CD4-positive, alpha-beta T cell (primary cell): Measurements from ENCODE around the gene HELQ. TPM values are rescaled to one million over a fixed set of nuclear protein-coding genes. Genes with fewer than 3 reads are reported as not detected.
"Not testable (repeated sequence)": the region's sequence is repeated elsewhere in the genome, so short reads cannot be mapped to it uniquely, and the experiment has no call there.

Source experiments
- ATAC-seq: fragments of 200-7000 bp; cut with Tn5 transposase; one replicate; pipeline ENCODE4 v1.10.0; 2022; ENCODE audit warnings: mild to moderate bottlenecking; ENCODE audit not compliant: poor library complexity
- CTCF ChIA-PET: fragments of 350-600 bp; sonication (Branson Sonifier 250); formaldehyde crosslinking; loops from one replicate; lab custom pipeline; 2021; ENCODE audit warnings: antibody characterized with exemption, inconsistent platforms; lab: Charles Lee
- POLR2A ChIA-PET: fragments of 350-600 bp; sonication (Branson Sonifier 250); formaldehyde crosslinking; loops from one replicate; lab custom pipeline; 2021; ENCODE audit warnings: antibody characterized with exemption, inconsistent platforms; lab: Charles Lee
- DNase-seq, 14 experiments: peaks; one replicate each; pipeline ENCODE4 v3.0.0-alpha.2; 2013 to 2020; ENCODE audit warnings: mixed read lengths in 2 of 14
- H3K27ac ChIP-seq, 2 donors: one replicate each; pipeline versions ENCODE4 v1.5.1 to v1.7.0; 2013; ENCODE audit warnings: low read length in 2 of 2, low read depth in 1 of 2, mild to moderate bottlenecking in 1 of 2
- H3K27me3 ChIP-seq, 2 experiments: 1 replicate in 1 of 2; 2 replicates in 1 of 2; pipeline versions ENCODE4 v1.6.1 to v1.7.0; 2013; ENCODE audit warnings: low read length in 2 of 2, control low read depth in 1 of 2, mild to moderate bottlenecking in 1 of 2, moderate library complexity in 1 of 2; ENCODE audit not compliant: insufficient read depth in 2 of 2, control insufficient read depth in 1 of 2
- H3K36me3 ChIP-seq: one replicate; pipeline ENCODE4 v1.6.1; 2013; ENCODE audit warnings: low read length, control low read depth; ENCODE audit not compliant: insufficient read depth
- H3K4me1 ChIP-seq: one replicate; pipeline ENCODE4 v1.6.1; 2013; ENCODE audit warnings: low read length, control low read depth; ENCODE audit not compliant: insufficient read depth
- H3K4me3 ChIP-seq: one replicate; pipeline ENCODE4 v1.5.1; 2013; ENCODE audit warnings: mild to moderate bottlenecking, low read length, moderate library complexity
- H3K9me3 ChIP-seq, 2 experiments: 1 replicate in 1 of 2; 2 replicates in 1 of 2; pipeline versions ENCODE4 v1.6.1 to v1.7.0; 2013; ENCODE audit warnings: low read length in 2 of 2, mild to moderate bottlenecking in 2 of 2, control low read depth in 1 of 2, moderate library complexity in 1 of 2; ENCODE audit not compliant: control insufficient read depth in 1 of 2, insufficient read depth in 1 of 2
- H3K27ac Mint-ChIP-seq: one replicate; pipeline ENCODE4 v1.8.0; 2020; ENCODE audit warnings: mixed read lengths
- H3K27me3 Mint-ChIP-seq: one replicate; pipeline ENCODE4 v1.8.0; 2021; ENCODE audit warnings: mixed read lengths
- H3K36me3 Mint-ChIP-seq: one replicate; pipeline ENCODE4 v1.8.0; 2021; ENCODE audit warnings: low read depth, mixed read lengths
- H3K4me1 Mint-ChIP-seq: one replicate; pipeline ENCODE4 v1.8.0; 2021; ENCODE audit warnings: low read depth, mixed read lengths
- H3K4me3 Mint-ChIP-seq: one replicate; pipeline ENCODE4 v1.8.0; 2020; ENCODE audit warnings: mild to moderate bottlenecking, mixed read lengths
- H3K9me3 Mint-ChIP-seq: one replicate; pipeline ENCODE4 v1.8.0; 2020; ENCODE audit warnings: mixed read lengths
- CTCF ChIP-seq: fragments of 200-600 bp; IDR thresholded peaks from one replicate; pipeline ENCODE4 v1.8.0; 2022; ENCODE audit warnings: antibody characterized with exemption, mild to moderate bottlenecking
- intact Hi-C, 2 experiments: fragments of 100-400 bp; cut with DNase I in 1 of 2; cut with micrococcal nuclease in 1 of 2; formaldehyde crosslinking; loops; one replicate each; pipeline versions ENCODE4 v1.15.1 to v1.9.0; 2023 to 2025; cut with DNase I, micrococcal nuclease
- total RNA-seq, 174 experiments: library from RNA in 2 of 174; stranded (reverse) in 2 of 174; gene quantifications; one replicate each; pipeline ENCODE4 v1.2.3 and lab custom pipeline; 2021 to 2026

Gene HELQ
- total RNA-seq, 2 experiments from 2014 or later = 21.5 to 24.1 TPM

GRCh38 chr4:83504503-83504902 is 48.9 kb upstream of the HELQ start:
- no peak overlapping the region for H3K4me3 Mint-ChIP-seq
- POLR2A ChIA-PET = interaction anchor here (1.4 to 1.6 kb wide), 2 partner anchors 19 to 49 kb away, joined by 4 to 5 read pairs; partner anchors contain the start of genes ABRAXAS1, HELQ and MRPS18C

GRCh38 chr4:83503974-83504373 is 48.4 kb upstream of the HELQ start:
- H3K9me3 ChIP-seq = no peaks in the 10 kb centered on the region
- H3K27me3 ChIP-seq = no peaks in the 10 kb centered on the region
- no peak overlapping the region for H3K4me3 ChIP-seq
- no peaks in the 10 kb centered on the region for H3K9me3 Mint-ChIP-seq
- H3K27me3 Mint-ChIP-seq = no peaks in the 10 kb centered on the region
- no peak for TF ChIP-seq CTCF
- intact Hi-C loops = no loop called here
- ChIA-PET CTCF (no interaction called here), POLR2A (interaction anchor here (0.5 to 1.6 kb wide), 3 partner anchors 19 to 48 kb away, joined by 3 to 5 read pairs (median 4); partner anchors contain the start of genes ABRAXAS1, HELQ and MRPS18C)
- peak in 8 of 14 experiments; percentile 17 to 71 (median 26) for DNase-seq
- peaks cover 17% of the 10 kb centered on the region for H3K4me1 ChIP-seq
- no peak overlapping the region for H3K4me3 Mint-ChIP-seq
- H3K36me3 Mint-ChIP-seq = no peaks in the 10 kb centered on the region
- peak overlapping the region; percentile 52 to 68 for H3K27ac ChIP-seq
- ATAC-seq = peak; percentile 85
- H3K4me1 Mint-ChIP-seq = peaks cover 22% of the 10 kb centered on the region
- no peaks in the 10 kb centered on the region for H3K36me3 ChIP-seq
- peak overlapping the region; percentile 74 for H3K27ac Mint-ChIP-seq

More at GRCh38 chr4:83504503-83504902, 48.9 kb upstream of the HELQ start:
- peaks cover 17% of the 10 kb centered on the region for H3K4me1 ChIP-seq
- peaks cover 22% of the 10 kb centered on the region for H3K4me1 Mint-ChIP-seq
- no peaks in the 10 kb centered on the region for H3K27me3 Mint-ChIP-seq
- CTCF ChIA-PET = no interaction called here
- intact Hi-C loops = no loop called here
- H3K27ac ChIP-seq = peak overlapping the region; percentile 52 to 57
- peak overlapping the region; percentile 74 for H3K27ac Mint-ChIP-seq
- ATAC-seq (no peak), DNase-seq (peak in 1 of 14 experiments; percentile 15)
- no peaks in the 10 kb centered on the region for H3K27me3 ChIP-seq
- H3K36me3 Mint-ChIP-seq = no peaks in the 10 kb centered on the region
- no peaks in the 10 kb centered on the region for H3K36me3 ChIP-seq
- H3K9me3 ChIP-seq = no peaks in the 10 kb centered on the region
- TF ChIP-seq CTCF = no peak
- H3K4me3 ChIP-seq = no peak overlapping the region
- no peaks in the 10 kb centered on the region for H3K9me3 Mint-ChIP-seq

- H3K27me3 ChIP-seq, H3K27me3 Mint-ChIP-seq, H3K9me3 ChIP-seq, POLR2A ChIA-PET, H3K4me3 ChIP-seq, H3K27ac ChIP-seq, CTCF ChIA-PET, H3K27ac Mint-ChIP-seq, H3K36me3 Mint-ChIP-seq, H3K36me3 ChIP-seq, H3K9me3 Mint-ChIP-seq, H3K4me3 Mint-ChIP-seq, intact Hi-C loops, ATAC-seq, DNase-seq: not testable (repeated sequence)
- H3K4me1 Mint-ChIP-seq = peaks cover 22% of the 10 kb centered on the region
- H3K4me1 ChIP-seq = peaks cover 17% of the 10 kb centered on the region
These were observed 46.0 kb upstream of the HELQ start for GRCh38 chr4:83501671-83502070.

GRCh38 chr4:83498187-83498586 is 42.6 kb upstream of the HELQ start:
- H3K4me3 Mint-ChIP-seq = no peak overlapping the region
- intact Hi-C loops = no loop called here
- no peaks in the 10 kb centered on the region for H3K27me3 Mint-ChIP-seq
- H3K4me1 ChIP-seq = no peaks in the 10 kb centered on the region
- no peak for DNase-seq
- no peak for TF ChIP-seq CTCF
- H3K4me3 ChIP-seq = no peak overlapping the region
- H3K9me3 Mint-ChIP-seq = no peaks in the 10 kb centered on the region
- ChIA-PET CTCF (interaction anchor here (1.7 kb wide), 1 partner anchor 11 kb away, joined by 3 read pairs; no protein-coding TSS in a partner anchor), POLR2A (no interaction called here)
- H3K36me3 ChIP-seq = no peaks in the 10 kb centered on the region
- ATAC-seq = no peak
- no peaks in the 10 kb centered on the region for H3K9me3 ChIP-seq
- H3K4me1 Mint-ChIP-seq = peaks cover under 1% of the 10 kb centered on the region
- H3K36me3 Mint-ChIP-seq = no peaks in the 10 kb centered on the region
- no peaks in the 10 kb centered on the region for H3K27me3 ChIP-seq
- no peak overlapping the region for H3K27ac Mint-ChIP-seq
- H3K27ac ChIP-seq = no peak overlapping the region

- H3K27ac Mint-ChIP-seq, H3K9me3 Mint-ChIP-seq, H3K4me1 Mint-ChIP-seq, ATAC-seq, H3K4me3 ChIP-seq, H3K4me3 Mint-ChIP-seq, H3K27ac ChIP-seq, DNase-seq, POLR2A ChIA-PET, H3K27me3 Mint-ChIP-seq, H3K9me3 ChIP-seq, H3K4me1 ChIP-seq, H3K27me3 ChIP-seq, H3K36me3 Mint-ChIP-seq, H3K36me3 ChIP-seq, intact Hi-C loops: not testable (repeated sequence)
- CTCF ChIA-PET = interaction anchor here (0.7 kb wide), 1 partner anchor 13 kb away, joined by 3 read pairs; no protein-coding TSS in a partner anchor
These were observed 40.7 kb upstream of the HELQ start for GRCh38 chr4:83496085-83496917.
